CD1c-positive myeloid dendritic cell (primary cell): Measurements from ENCODE around the gene PLCH2.
"Not testable (repeated sequence)": the region's sequence is repeated elsewhere in the genome, so short reads cannot be mapped to it uniquely, and the experiment has no call there.

Source experiments
- DNase-seq: peaks from one replicate; pipeline ENCODE4 v3.0.0-alpha.2; 2016; ENCODE audit errors: extremely low spot score

PLCH2 gene

GRCh38 chr1:2476061-2476999, at the start of gene PLCH2:
Gene PLCH2 (plus strand): TSS chr1:2476289. CDS start chr1:2476589, 300 bp downstream.
- DNase-seq = no peak

- no peak for DNase-seq
These were observed 49.5 kb upstream of the PLCH2 start for GRCh38 chr1:2426540-2426939.

- DNase-seq = no peak
These were observed 49.0 kb upstream of the PLCH2 start for GRCh38 chr1:2427051-2427450.

GRCh38 chr1:2427976-2428375, 48.1 kb upstream of the PLCH2 start:
- no peak for DNase-seq

- DNase-seq = no peak
These were observed 47.6 kb upstream of the PLCH2 start for GRCh38 chr1:2428490-2428889.

GRCh38 chr1:2429780-2430591, 46.1 kb upstream of the PLCH2 start:
- DNase-seq = no peak

- no peak for DNase-seq
These were observed 45.5 kb upstream of the PLCH2 start for GRCh38 chr1:2430592-2430973.

- DNase-seq = no peak
These were observed 45.0 kb upstream of the PLCH2 start for GRCh38 chr1:2431103-2431502.

- no peak for DNase-seq
These were observed 44.6 kb upstream of the PLCH2 start for GRCh38 chr1:2431518-2431917.

GRCh38 chr1:2432441-2432844, 43.6 kb upstream of the PLCH2 start:
- no peak for DNase-seq

GRCh38 chr1:2433196-2433595, 42.9 kb upstream of the PLCH2 start:
- DNase-seq = no peak

GRCh38 chr1:2433936-2434655, 42.0 kb upstream of the PLCH2 start:
- DNase-seq = no peak

GRCh38 chr1:2435091-2435490, 41.0 kb upstream of the PLCH2 start:
- DNase-seq = no peak

- DNase-seq = no peak
These were observed 40.2 kb upstream of the PLCH2 start for GRCh38 chr1:2435746-2436355.

- no peak for DNase-seq
These were observed 39.2 kb upstream of the PLCH2 start for GRCh38 chr1:2436876-2437275.

- DNase-seq = no peak
These were observed 38.5 kb upstream of the PLCH2 start for GRCh38 chr1:2437617-2438016.

- DNase-seq = no peak
These were observed 38.1 kb upstream of the PLCH2 start for GRCh38 chr1:2438038-2438437.

GRCh38 chr1:2438641-2439040, 37.4 kb upstream of the PLCH2 start:
- DNase-seq = no peak

GRCh38 chr1:2439369-2439768, 36.7 kb upstream of the PLCH2 start:
- no peak for DNase-seq

GRCh38 chr1:2440346-2440745, 35.7 kb upstream of the PLCH2 start:
- not testable (repeated sequence) for DNase-seq

- no peak for DNase-seq
These were observed 34.3 kb upstream of the PLCH2 start for GRCh38 chr1:2441746-2442145.

GRCh38 chr1:2442661-2443060, 33.4 kb upstream of the PLCH2 start:
- no peak for DNase-seq
